ENCODE data around the gene PRPF39. TPM values are rescaled to one million over a fixed set of nuclear protein-coding genes. Genes with fewer than 3 reads are reported as not detected.
"Not testable (repeated sequence)": the region's sequence is repeated elsewhere in the genome, so short reads cannot be mapped to it uniquely, and the experiment has no call there.

Gene PRPF39
- total RNA-seq, 1 donor from 2014 or later = 48.1 TPM

- H3K4me3 Mint-ChIP-seq = no peak overlapping the region
- no peaks in the 10 kb centered on the region for H3K27me3 Mint-ChIP-seq
- peaks cover 9% of the 10 kb centered on the region for H3K36me3 Mint-ChIP-seq (ENCODE audit: low read depth)
- intact Hi-C loops (cut with micrococcal nuclease) = no loop called here
- H3K9me3 Mint-ChIP-seq = peaks cover 9% of the 10 kb centered on the region
- H3K4me1 Mint-ChIP-seq = peaks cover 4% of the 10 kb centered on the region
- no peak for DNase-seq
- H3K27ac Mint-ChIP-seq = no peak overlapping the region
These were observed 18.0 kb upstream of the PRPF39 start for GRCh38 chr14:45065956-45066355.

GRCh38 chr14:45066667-45067066, 17.2 kb upstream of the PRPF39 start:
- no peak overlapping the region for H3K4me3 Mint-ChIP-seq
- peaks cover 9% of the 10 kb centered on the region for H3K9me3 Mint-ChIP-seq
- no peaks in the 10 kb centered on the region for H3K27me3 Mint-ChIP-seq
- no peak overlapping the region for H3K27ac Mint-ChIP-seq
- intact Hi-C loops (cut with micrococcal nuclease) = no loop called here
- peaks cover 10% of the 10 kb centered on the region for H3K36me3 Mint-ChIP-seq (ENCODE audit: low read depth)
- DNase-seq = no peak
- peaks cover 4% of the 10 kb centered on the region for H3K4me1 Mint-ChIP-seq

GRCh38 chr14:45068396-45068795, 15.5 kb upstream of the PRPF39 start:
- peaks cover 4% of the 10 kb centered on the region for H3K4me1 Mint-ChIP-seq
- no peak for DNase-seq
- H3K9me3 Mint-ChIP-seq = peaks cover 9% of the 10 kb centered on the region
- no peak overlapping the region for H3K4me3 Mint-ChIP-seq
- peaks cover 10% of the 10 kb centered on the region for H3K36me3 Mint-ChIP-seq (ENCODE audit: low read depth)
- no peak overlapping the region for H3K27ac Mint-ChIP-seq
- intact Hi-C loops (cut with micrococcal nuclease) = no loop called here
- no peaks in the 10 kb centered on the region for H3K27me3 Mint-ChIP-seq

GRCh38 chr14:45070215-45070614, 13.7 kb upstream of the PRPF39 start:
- peaks cover 2% of the 10 kb centered on the region for H3K4me1 Mint-ChIP-seq
- DNase-seq = no peak
- H3K9me3 Mint-ChIP-seq = no peaks in the 10 kb centered on the region
- intact Hi-C loops (cut with micrococcal nuclease) = no loop called here
- H3K4me3 Mint-ChIP-seq = no peak overlapping the region
- peaks cover 5% of the 10 kb centered on the region for H3K36me3 Mint-ChIP-seq (ENCODE audit: low read depth)
- no peaks in the 10 kb centered on the region for H3K27me3 Mint-ChIP-seq
- H3K27ac Mint-ChIP-seq = no peak overlapping the region

- intact Hi-C loops (cut with micrococcal nuclease) = no loop called here
- Mint-ChIP-seq H3K27me3 (no peaks in the 10 kb centered on the region), H3K9me3 (no peaks in the 10 kb centered on the region), H3K4me1 (peaks cover 2% of the 10 kb centered on the region), H3K27ac (no peak overlapping the region), H3K4me3 (no peak overlapping the region), H3K36me3 (ENCODE audit: low read depth) (peaks cover 3% of the 10 kb centered on the region)
- no peak for DNase-seq
These were observed 11.8 kb upstream of the PRPF39 start for GRCh38 chr14:45072126-45072525.

- no peak for DNase-seq
- intact Hi-C loops (cut with micrococcal nuclease) = no loop called here
- Mint-ChIP-seq H3K4me1 (no peaks in the 10 kb centered on the region), H3K27ac (no peak overlapping the region), H3K36me3 (ENCODE audit: low read depth) (peaks cover 3% of the 10 kb centered on the region), H3K9me3 (no peaks in the 10 kb centered on the region), H3K4me3 (no peak overlapping the region), H3K27me3 (peaks cover 1% of the 10 kb centered on the region)
These were observed 10.6 kb upstream of the PRPF39 start for GRCh38 chr14:45073231-45073879.

- peaks cover 2% of the 10 kb centered on the region for H3K27me3 Mint-ChIP-seq
- H3K4me3 Mint-ChIP-seq = no peak overlapping the region
- no peak for DNase-seq
- peaks cover 3% of the 10 kb centered on the region for H3K4me1 Mint-ChIP-seq
- H3K36me3 Mint-ChIP-seq (ENCODE audit: low read depth) = no peaks in the 10 kb centered on the region
- H3K27ac Mint-ChIP-seq = no peak overlapping the region
- intact Hi-C loops (cut with micrococcal nuclease) = no loop called here
- H3K9me3 Mint-ChIP-seq = no peaks in the 10 kb centered on the region
These were observed 5.6 kb upstream of the PRPF39 start for GRCh38 chr14:45078323-45078722.

GRCh38 chr14:45080416-45080968, 3.4 kb upstream of the PRPF39 start:
- H3K9me3 Mint-ChIP-seq; H3K36me3 Mint-ChIP-seq (ENCODE audit: low read depth); H3K27me3 Mint-ChIP-seq; H3K4me3 Mint-ChIP-seq; DNase-seq; intact Hi-C loops (cut with micrococcal nuclease); H3K27ac Mint-ChIP-seq: not testable (repeated sequence)
- H3K4me1 Mint-ChIP-seq = peaks cover 13% of the 10 kb centered on the region

- H3K27me3 Mint-ChIP-seq; H3K36me3 Mint-ChIP-seq (ENCODE audit: low read depth); H3K4me3 Mint-ChIP-seq; H3K9me3 Mint-ChIP-seq; H3K27ac Mint-ChIP-seq; DNase-seq; intact Hi-C loops (cut with micrococcal nuclease): not testable (repeated sequence)
- H3K4me1 Mint-ChIP-seq = peaks cover 13% of the 10 kb centered on the region
These were observed 2.8 kb upstream of the PRPF39 start for GRCh38 chr14:45081096-45081495.

- DNase-seq = no peak
- H3K4me3 Mint-ChIP-seq = no peak overlapping the region
- peaks cover 2% of the 10 kb centered on the region for H3K27me3 Mint-ChIP-seq
- intact Hi-C loops (cut with micrococcal nuclease) = no loop called here
- peaks cover 19% of the 10 kb centered on the region for H3K36me3 Mint-ChIP-seq (ENCODE audit: low read depth)
- H3K9me3 Mint-ChIP-seq = no peaks in the 10 kb centered on the region
- no peak overlapping the region for H3K27ac Mint-ChIP-seq
- H3K4me1 Mint-ChIP-seq = peaks cover 23% of the 10 kb centered on the region
These were observed 1.5 kb upstream of the PRPF39 start for GRCh38 chr14:45082420-45082819.

- no peak for DNase-seq
- peak overlapping the region; percentile 98 for H3K4me3 Mint-ChIP-seq
- H3K27ac Mint-ChIP-seq = peak overlapping the region; percentile 98
- H3K4me1 Mint-ChIP-seq = peaks cover 32% of the 10 kb centered on the region
- intact Hi-C loops (cut with micrococcal nuclease) = no loop called here
- H3K27me3 Mint-ChIP-seq = no peaks in the 10 kb centered on the region
- H3K36me3 Mint-ChIP-seq (ENCODE audit: low read depth) = peaks cover 25% of the 10 kb centered on the region
- no peaks in the 10 kb centered on the region for H3K9me3 Mint-ChIP-seq
These were observed 320 bp upstream of the PRPF39 start for GRCh38 chr14:45083617-45083975.

- DNase-seq = no peak
- intact Hi-C loops (cut with micrococcal nuclease) = loop anchor here (1.0 to 2.0 kb wide), 4 partner anchors 49 to 188 kb away; partner anchors contain the start of genes FKBP3, MIS18BP1 and TOGARAM1
- Mint-ChIP-seq H3K9me3 (no peaks in the 10 kb centered on the region), H3K36me3 (ENCODE audit: low read depth) (peaks cover 25% of the 10 kb centered on the region), H3K4me3 (peak overlapping the region; percentile 98), H3K27me3 (no peaks in the 10 kb centered on the region), H3K27ac (peak overlapping the region; percentile 82), H3K4me1 (peaks cover 43% of the 10 kb centered on the region)
These were observed 1.0 kb downstream of the PRPF39 start for GRCh38 chr14:45084946-45085346.

GRCh38 chr14:45089813-45090212, 5.9 kb downstream of the PRPF39 start:
- Mint-ChIP-seq H3K9me3 (no peaks in the 10 kb centered on the region), H3K27ac (peak overlapping the region; percentile 78), H3K27me3 (no peaks in the 10 kb centered on the region), H3K4me3 (peak overlapping the region; percentile 27), H3K36me3 (ENCODE audit: low read depth) (peaks cover 37% of the 10 kb centered on the region), H3K4me1 (peaks cover 47% of the 10 kb centered on the region)
- intact Hi-C loops (cut with micrococcal nuclease) = loop anchor here (1.0 kb wide), 3 partner anchors 24 to 128 kb away; partner anchors contain the start of genes FKBP3 and TOGARAM1
- DNase-seq = no peak

- Mint-ChIP-seq H3K36me3 (ENCODE audit: low read depth) (peaks cover 44% of the 10 kb centered on the region), H3K9me3 (no peaks in the 10 kb centered on the region), H3K27me3 (no peaks in the 10 kb centered on the region), H3K4me3 (no peak overlapping the region), H3K27ac (no peak overlapping the region), H3K4me1 (peaks cover 39% of the 10 kb centered on the region)
- DNase-seq = no peak
- intact Hi-C loops (cut with micrococcal nuclease) = no loop called here
These were observed 7.8 kb downstream of the PRPF39 start for GRCh38 chr14:45091710-45092109.

GRCh38 chr14:45094275-45094674, 10.4 kb downstream of the PRPF39 start:
- Mint-ChIP-seq H3K27ac (no peak overlapping the region), H3K9me3 (no peaks in the 10 kb centered on the region), H3K27me3 (no peaks in the 10 kb centered on the region), H3K4me3 (no peak overlapping the region), H3K4me1 (peaks cover 21% of the 10 kb centered on the region), H3K36me3 (ENCODE audit: low read depth) (peaks cover 52% of the 10 kb centered on the region)
- DNase-seq = no peak
- intact Hi-C loops (cut with micrococcal nuclease) = no loop called here
